KMS-11 (cell line): Measurements from ENCODE around the gene USP6.
"Not testable (repeated sequence)": the region's sequence is repeated elsewhere in the genome, so short reads cannot be mapped to it uniquely, and the experiment has no call there.

ENCODE experiments used
- H2AFZ ChIP-seq: fragments of 200-600 bp; sonication (generic); 2 replicates; pipeline ENCODE4 v1.6.1; 2016; ENCODE audit warnings: antibody characterized with exemption, mixed run types, low read depth
- H3K27ac ChIP-seq: fragments of 200-600 bp; sonication (generic); 2 replicates; pipeline ENCODE4 v1.6.1; 2016; ENCODE audit warnings: mild to moderate bottlenecking, mixed run types
- H3K27me3 ChIP-seq: fragments of 200-600 bp; sonication (generic); 2 replicates; pipeline ENCODE4 v1.6.1; 2017; ENCODE audit warnings: mild to moderate bottlenecking, low read depth, mixed run types, moderate library complexity; ENCODE audit not compliant: insufficient read depth
- H3K36me3 ChIP-seq: fragments of 200-600 bp; sonication (generic); 2 replicates; pipeline ENCODE4 v1.6.1; 2017; ENCODE audit warnings: mild to moderate bottlenecking, mixed run types; ENCODE audit not compliant: insufficient read depth
- H3K4me1 ChIP-seq: fragments of 200-600 bp; sonication (generic); 2 replicates; pipeline ENCODE4 v1.6.1; 2016; ENCODE audit warnings: mild to moderate bottlenecking, low read depth, mixed run types; ENCODE audit not compliant: poor library complexity, severe bottlenecking
- H3K4me2 ChIP-seq: fragments of 200-600 bp; sonication (generic); 2 replicates; pipeline ENCODE4 v1.7.0; 2016; ENCODE audit warnings: mild to moderate bottlenecking, mixed run types
- H3K4me3 ChIP-seq: fragments of 200-600 bp; sonication (generic); IDR thresholded peaks from 2 replicates; pipeline ENCODE4 v1.6.1; 2017; ENCODE audit warnings: low read depth, low read length, mixed read lengths; ENCODE audit not compliant: insufficient read depth
- H3K79me2 ChIP-seq: fragments of 200-600 bp; sonication (generic); 2 replicates; pipeline ENCODE4 v1.6.1; 2016; ENCODE audit warnings: low read depth, mixed run types; ENCODE audit not compliant: insufficient read depth
- H3K9ac ChIP-seq: fragments of 200-600 bp; sonication (generic); 2 replicates; pipeline ENCODE4 v1.6.1; 2016; ENCODE audit warnings: mild to moderate bottlenecking, mixed run types
- H4K20me1 ChIP-seq: fragments of 200-600 bp; sonication (generic); 2 replicates; pipeline ENCODE4 v1.6.1; 2016; ENCODE audit warnings: mild to moderate bottlenecking, mixed run types; ENCODE audit not compliant: insufficient read depth
- CTCF ChIP-seq: fragments of 200-600 bp; sonication (generic); conservative IDR thresholded peaks from 2 replicates; pipeline ENCODE4 v1.6.1; 2017; ENCODE audit warnings: low read depth, mild to moderate bottlenecking, antibody characterized with exemption, low read length, moderate library complexity, mixed read lengths

USP6 gene

GRCh38 chr17:5126719-5127488 lies 11.1 kb downstream of the USP6 start:
- H4K20me1 ChIP-seq, result no peaks in the 10 kb centered on the region
- H3K4me1 ChIP-seq, result no peaks in the 10 kb centered on the region
- H2AFZ ChIP-seq, result no peak overlapping the region
- TF ChIP-seq CTCF, result no peak
- H3K27me3 ChIP-seq, result no peaks in the 10 kb centered on the region
- H3K4me2 ChIP-seq, result no peak overlapping the region
- H3K4me3 ChIP-seq, result no peak overlapping the region
- H3K36me3 ChIP-seq, result no peaks in the 10 kb centered on the region
- H3K79me2 ChIP-seq, result no peaks in the 10 kb centered on the region
- H3K9ac ChIP-seq, result no peak overlapping the region
- no peak overlapping the region for H3K27ac ChIP-seq

- TF ChIP-seq CTCF, result no peak
- Histone ChIP-seq H3K36me3 (no peaks in the 10 kb centered on the region), H3K27me3 (no peaks in the 10 kb centered on the region), H3K4me2 (no peak overlapping the region), H3K79me2 (no peaks in the 10 kb centered on the region), H2AFZ (no peak overlapping the region), H3K9ac (no peak overlapping the region), H4K20me1 (no peaks in the 10 kb centered on the region), H3K4me3 (no peak overlapping the region), H3K4me1 (no peaks in the 10 kb centered on the region), H3K27ac (no peak overlapping the region)
These were observed 12.1 kb downstream of the USP6 start for GRCh38 chr17:5127910-5128309.

- H2AFZ ChIP-seq, H3K4me1 ChIP-seq, H3K4me2 ChIP-seq, H4K20me1 ChIP-seq, H3K9ac ChIP-seq, H3K4me3 ChIP-seq, H3K27ac ChIP-seq, H3K79me2 ChIP-seq, H3K36me3 ChIP-seq, H3K27me3 ChIP-seq: not testable (repeated sequence)
These were observed 12.6 kb downstream of the USP6 start for GRCh38 chr17:5128387-5128786.

- Histone ChIP-seq H3K36me3 (no peaks in the 10 kb centered on the region), H3K4me3 (no peak overlapping the region), H3K4me2 (no peak overlapping the region), H3K27me3 (no peaks in the 10 kb centered on the region), H3K27ac (no peak overlapping the region), H3K9ac (no peak overlapping the region), H3K4me1 (no peaks in the 10 kb centered on the region), H2AFZ (no peak overlapping the region), H4K20me1 (no peaks in the 10 kb centered on the region), H3K79me2 (no peaks in the 10 kb centered on the region)
- TF ChIP-seq CTCF, result no peak
These were observed 13.2 kb downstream of the USP6 start for GRCh38 chr17:5128905-5129535.

- H3K4me3 ChIP-seq, H3K36me3 ChIP-seq: not testable (repeated sequence)
These were observed 13.9 kb downstream of the USP6 start for GRCh38 chr17:5129770-5130169.

GRCh38 chr17:5130261-5130660 lies 14.4 kb downstream of the USP6 start:
- H4K20me1 ChIP-seq, H2AFZ ChIP-seq, H3K36me3 ChIP-seq, H3K9ac ChIP-seq, H3K27me3 ChIP-seq, H3K4me3 ChIP-seq, H3K4me1 ChIP-seq, H3K27ac ChIP-seq, H3K79me2 ChIP-seq, H3K4me2 ChIP-seq: not testable (repeated sequence)

More at GRCh38 chr17:5129770-5130169, 13.9 kb downstream of the USP6 start:
- not testable (repeated sequence) for H3K27me3 ChIP-seq, H4K20me1 ChIP-seq, H3K9ac ChIP-seq, H3K79me2 ChIP-seq, H3K4me1 ChIP-seq, H3K27ac ChIP-seq, H3K4me2 ChIP-seq, H2AFZ ChIP-seq

- not testable (repeated sequence) for H3K9ac ChIP-seq
These were observed 14.9 kb downstream of the USP6 start for GRCh38 chr17:5130687-5131086.

More at GRCh38 chr17:5130687-5131086, 14.9 kb downstream of the USP6 start:
- not testable (repeated sequence) for H3K27ac ChIP-seq, H3K79me2 ChIP-seq, H3K27me3 ChIP-seq, H3K4me1 ChIP-seq, H3K36me3 ChIP-seq, H3K4me2 ChIP-seq, H2AFZ ChIP-seq, H4K20me1 ChIP-seq, H3K4me3 ChIP-seq
